Measurements from ENCODE around the gene ANKRD36B.
"Not testable (repeated sequence)": the region's sequence is repeated elsewhere in the genome, so short reads cannot be mapped to it uniquely, and the experiment has no call there.

- TF ChIP-seq POLR2AphosphoS5 (IDR thresholded peaks at IDR 0.05; ENCODE audit: low read depth, low read length); TAF1 (IDR thresholded peaks at IDR 0.05; ENCODE audit: borderline replicate concordance, low read depth, low read length): not testable (repeated sequence)
Observed at GRCh38 chr2:97525904-97526303, 63.8 kb downstream of the ANKRD36B start.
